HEK293 (cell line): Measurements from ENCODE around the gene BICC1.

ENCODE experiments used
- YY1 ChIP-seq: fragments of 450-650 bp; formaldehyde crosslinking; IDR thresholded peaks from 2 replicates; pipeline ENCODE4 v1.5.1; 2018; ENCODE audit warnings: missing biosample characterization, missing genetic modification characterization
- TF ChIP-seq, protein P1 (sequence below): fragments of 450-650 bp; formaldehyde crosslinking; IDR thresholded peaks from 2 replicates; pipeline ENCODE4 v1.5.1; 2016; ENCODE audit warnings: missing biosample characterization, missing genetic modification characterization
- TF ChIP-seq, protein P2 (sequence below): fragments of 450-650 bp; formaldehyde crosslinking; optimal IDR thresholded peaks from 2 replicates; pipeline ENCODE3; 2016; ENCODE audit warnings: missing biosample characterization, mild to moderate bottlenecking, missing genetic modification characterization

DNA sequence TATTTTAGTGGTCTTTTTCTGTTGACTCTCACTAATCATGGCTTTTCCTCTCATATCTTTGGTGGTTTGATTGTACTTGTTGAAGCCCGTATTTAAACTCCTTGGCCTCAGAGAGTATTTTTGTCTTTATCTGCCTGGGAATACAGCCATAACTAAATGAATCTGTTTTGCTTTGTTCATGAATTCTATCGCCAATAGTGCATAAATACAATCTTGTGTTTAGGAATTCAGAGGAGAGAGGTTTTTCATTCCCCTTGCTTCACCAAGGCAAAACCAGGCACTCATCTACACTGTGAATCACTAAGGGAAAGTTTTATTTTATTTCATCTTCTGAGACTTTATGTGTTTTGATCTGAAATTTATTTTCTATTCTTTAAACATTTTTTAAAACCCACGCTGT, 152.7 kb downstream of the BICC1 start:
- TF ChIP-seq, protein P1, sequence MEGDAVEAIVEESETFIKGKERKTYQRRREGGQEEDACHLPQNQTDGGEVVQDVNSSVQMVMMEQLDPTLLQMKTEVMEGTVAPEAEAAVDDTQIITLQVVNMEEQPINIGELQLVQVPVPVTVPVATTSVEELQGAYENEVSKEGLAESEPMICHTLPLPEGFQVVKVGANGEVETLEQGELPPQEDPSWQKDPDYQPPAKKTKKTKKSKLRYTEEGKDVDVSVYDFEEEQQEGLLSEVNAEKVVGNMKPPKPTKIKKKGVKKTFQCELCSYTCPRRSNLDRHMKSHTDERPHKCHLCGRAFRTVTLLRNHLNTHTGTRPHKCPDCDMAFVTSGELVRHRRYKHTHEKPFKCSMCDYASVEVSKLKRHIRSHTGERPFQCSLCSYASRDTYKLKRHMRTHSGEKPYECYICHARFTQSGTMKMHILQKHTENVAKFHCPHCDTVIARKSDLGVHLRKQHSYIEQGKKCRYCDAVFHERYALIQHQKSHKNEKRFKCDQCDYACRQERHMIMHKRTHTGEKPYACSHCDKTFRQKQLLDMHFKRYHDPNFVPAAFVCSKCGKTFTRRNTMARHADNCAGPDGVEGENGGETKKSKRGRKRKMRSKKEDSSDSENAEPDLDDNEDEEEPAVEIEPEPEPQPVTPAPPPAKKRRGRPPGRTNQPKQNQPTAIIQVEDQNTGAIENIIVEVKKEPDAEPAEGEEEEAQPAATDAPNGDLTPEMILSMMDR (tag by site-specific recombination), result no peak
- TF ChIP-seq, protein P2, sequence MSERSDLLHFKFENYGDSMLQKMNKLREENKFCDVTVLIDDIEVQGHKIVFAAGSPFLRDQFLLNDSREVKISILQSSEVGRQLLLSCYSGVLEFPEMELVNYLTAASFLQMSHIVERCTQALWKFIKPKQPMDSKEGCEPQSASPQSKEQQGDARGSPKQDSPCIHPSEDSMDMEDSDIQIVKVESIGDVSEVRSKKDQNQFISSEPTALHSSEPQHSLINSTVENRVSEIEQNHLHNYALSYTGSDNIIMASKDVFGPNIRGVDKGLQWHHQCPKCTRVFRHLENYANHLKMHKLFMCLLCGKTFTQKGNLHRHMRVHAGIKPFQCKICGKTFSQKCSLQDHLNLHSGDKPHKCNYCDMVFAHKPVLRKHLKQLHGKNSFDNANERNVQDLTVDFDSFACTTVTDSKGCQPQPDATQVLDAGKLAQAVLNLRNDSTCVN, result no peak
- TF ChIP-seq YY1 (tag by site-specific recombination), result no peak
